ENCODE data around the gene SLC26A1.

Gene SLC26A1

DNA sequence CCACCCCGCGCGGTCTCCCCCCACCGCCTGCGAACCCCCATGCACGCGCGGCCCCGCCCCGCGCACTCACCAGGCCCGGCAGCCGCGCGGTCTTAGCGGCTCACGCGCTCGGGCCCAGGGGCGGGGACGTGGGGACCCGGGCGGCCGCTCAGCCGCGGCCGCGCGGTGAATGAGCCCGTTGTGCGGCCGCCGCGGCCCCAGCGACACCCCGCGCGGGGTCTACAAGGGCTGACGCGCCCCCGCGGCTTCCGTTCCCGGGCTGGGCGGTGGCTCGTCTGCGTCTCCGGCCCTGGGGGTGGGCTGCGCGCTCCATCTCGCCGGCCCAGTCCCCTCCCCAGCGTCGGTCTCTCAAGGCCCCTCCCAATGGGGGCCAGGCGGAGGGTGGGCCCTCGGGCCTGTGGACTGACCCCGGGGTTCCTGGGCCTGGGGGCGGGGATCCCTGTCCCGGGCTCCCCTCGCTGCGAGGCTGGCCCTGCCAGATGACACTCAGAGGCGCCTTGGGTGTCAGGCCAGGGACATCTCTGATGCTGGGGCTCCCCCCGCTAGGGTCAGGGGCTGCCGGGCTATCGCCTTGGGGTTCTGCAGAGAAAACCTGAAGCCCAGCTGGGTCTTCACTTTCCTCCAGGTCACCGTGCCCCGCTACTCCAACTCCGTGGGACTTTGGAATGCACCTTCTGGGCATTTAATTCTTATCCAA, 4.3 kb upstream of the SLC26A1 start:
- no peak for DNase-seq

DNA sequence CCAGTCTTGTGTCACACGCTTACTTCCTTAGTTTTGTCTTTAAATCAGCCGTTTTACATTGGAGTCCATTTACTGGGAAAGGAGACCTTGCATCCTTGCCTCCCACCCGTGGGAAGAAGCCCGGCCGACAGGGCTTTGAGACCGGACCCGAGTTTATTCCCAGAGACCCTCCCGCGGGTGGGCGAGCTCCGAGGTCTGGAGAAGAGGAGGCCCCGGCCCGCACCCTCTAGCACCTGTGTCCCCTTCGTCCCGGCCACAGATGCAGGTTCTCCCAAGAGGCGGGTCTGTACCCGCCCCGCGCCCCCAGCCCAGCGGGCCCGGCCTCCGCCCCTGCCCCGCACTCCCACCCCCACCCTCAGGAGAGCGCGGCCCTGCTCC, 3.8 kb upstream of the SLC26A1 start:
- no peak for DNase-seq

DNA sequence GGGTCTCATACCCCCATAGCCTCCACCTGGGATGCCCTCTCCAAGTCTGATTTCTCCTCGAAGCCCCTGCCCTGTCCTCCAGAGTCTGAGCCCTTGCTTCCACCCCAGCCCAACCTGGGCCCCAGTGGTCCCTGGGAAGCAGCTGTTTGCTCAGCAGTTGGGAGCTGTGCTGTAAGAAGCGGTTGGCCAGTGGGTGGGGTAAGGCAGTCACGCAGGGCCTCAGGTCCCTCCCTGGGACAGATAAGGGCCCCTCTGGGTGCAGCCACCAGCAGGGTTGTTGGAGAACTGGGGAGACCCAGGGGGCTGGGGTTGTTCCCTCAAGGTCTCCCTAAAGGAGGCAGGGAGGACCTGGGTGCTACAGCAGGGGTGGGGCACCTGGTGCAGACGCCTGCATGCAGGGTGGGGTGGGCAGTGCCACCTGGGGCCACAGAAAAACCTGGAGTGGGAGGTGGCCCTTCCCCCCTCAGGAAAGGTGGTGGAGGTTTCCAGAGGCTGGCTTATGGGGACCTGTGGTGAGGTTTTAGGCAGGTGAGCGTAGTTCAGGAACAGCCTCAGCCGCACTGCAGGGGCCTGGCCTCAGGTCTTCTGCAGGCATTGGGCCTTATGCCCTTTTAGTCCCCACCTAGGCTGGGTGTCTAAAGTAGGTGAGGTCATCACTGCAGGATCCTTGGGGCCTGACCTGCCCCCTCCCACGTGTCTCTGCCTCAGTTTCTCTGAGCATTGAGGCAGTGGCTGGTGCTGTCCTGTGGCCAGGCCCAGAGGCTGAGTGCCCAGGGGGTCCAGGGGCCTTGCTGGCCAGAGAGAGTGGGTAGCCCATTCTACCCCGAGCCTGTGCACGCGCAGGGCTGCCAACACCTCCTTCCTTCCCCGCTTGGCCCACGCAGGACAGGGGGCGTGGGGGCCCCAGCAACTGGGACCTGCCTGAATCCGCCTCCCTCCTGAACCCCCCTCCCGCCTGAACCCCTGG, 3.1 kb upstream of the SLC26A1 start:
- DNase-seq, result no peak

DNA sequence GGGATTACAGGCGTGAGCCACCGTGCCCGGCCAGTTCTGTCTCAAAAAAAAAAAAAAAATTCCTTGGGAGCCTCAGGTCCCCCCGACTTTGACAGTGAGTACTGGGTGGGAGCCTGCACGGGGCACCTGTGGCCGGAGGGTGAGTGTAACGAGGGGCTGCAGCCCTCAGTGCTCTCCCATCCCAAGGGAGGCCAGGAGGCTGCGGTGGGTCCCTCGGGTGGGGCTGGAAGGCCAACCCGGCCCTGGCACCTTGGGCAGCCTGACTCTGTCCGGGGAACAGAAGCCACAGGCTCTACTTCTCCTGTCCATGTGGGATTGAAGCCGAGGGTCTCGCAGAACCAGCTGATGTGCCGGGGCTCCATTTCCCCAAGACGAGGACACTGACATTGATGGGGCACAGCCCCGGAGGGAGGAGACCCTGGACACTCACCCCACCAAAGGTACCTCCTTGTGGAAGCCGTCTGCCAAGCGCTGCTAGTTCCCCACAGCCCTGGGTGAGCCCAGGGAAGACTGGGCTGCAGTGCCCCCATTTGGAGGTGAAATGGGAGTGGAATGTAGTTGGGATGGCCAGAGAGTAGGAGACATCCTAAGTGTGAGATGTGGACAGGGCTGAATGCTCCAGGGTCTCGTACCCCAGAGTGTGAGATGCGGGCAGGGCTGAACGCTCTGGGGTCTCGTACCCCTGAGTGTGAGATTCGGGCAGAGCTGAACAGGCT, 2.3 kb upstream of the SLC26A1 start:
- no peak for DNase-seq

DNA sequence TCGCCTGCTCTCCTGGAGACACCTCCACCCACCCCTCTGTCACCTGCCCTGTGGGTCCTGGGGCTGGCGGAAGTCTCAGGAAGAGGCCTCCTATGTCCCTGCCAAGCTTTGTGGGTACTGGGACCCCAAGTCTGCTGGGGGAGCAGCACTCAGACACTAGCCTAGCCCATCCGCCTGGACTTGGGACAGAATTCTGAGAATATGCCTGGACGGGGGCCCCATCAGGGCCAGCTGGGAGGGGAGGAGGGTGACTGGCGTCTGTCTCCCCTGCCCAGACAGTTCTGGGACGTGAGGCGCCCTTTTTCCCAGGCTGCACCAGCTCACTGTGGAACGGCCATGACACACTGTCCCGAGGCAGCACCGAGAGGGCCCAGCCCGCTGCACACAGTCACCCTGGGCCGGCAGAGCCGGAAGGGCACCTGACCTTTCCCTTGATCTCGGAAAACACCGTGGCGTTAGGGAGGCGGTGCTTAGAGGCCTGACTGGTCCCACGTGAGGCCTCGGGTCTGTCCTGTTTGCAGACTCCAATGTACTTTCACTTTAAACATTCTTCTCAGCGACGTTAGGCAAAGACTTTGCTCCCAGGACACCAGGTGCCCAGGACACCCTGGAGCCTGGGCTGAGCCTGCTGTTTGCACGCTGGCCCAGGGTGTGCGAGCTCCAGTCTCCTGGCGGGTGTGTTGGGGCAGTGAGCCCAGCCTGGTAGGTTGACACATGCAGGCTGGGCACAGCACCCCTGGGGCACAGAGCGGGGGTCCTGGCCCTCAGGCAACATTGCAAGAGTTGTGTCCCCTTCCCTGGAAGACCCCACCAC, 700 bp downstream of the SLC26A1 start:
- no peak for DNase-seq

DNA sequence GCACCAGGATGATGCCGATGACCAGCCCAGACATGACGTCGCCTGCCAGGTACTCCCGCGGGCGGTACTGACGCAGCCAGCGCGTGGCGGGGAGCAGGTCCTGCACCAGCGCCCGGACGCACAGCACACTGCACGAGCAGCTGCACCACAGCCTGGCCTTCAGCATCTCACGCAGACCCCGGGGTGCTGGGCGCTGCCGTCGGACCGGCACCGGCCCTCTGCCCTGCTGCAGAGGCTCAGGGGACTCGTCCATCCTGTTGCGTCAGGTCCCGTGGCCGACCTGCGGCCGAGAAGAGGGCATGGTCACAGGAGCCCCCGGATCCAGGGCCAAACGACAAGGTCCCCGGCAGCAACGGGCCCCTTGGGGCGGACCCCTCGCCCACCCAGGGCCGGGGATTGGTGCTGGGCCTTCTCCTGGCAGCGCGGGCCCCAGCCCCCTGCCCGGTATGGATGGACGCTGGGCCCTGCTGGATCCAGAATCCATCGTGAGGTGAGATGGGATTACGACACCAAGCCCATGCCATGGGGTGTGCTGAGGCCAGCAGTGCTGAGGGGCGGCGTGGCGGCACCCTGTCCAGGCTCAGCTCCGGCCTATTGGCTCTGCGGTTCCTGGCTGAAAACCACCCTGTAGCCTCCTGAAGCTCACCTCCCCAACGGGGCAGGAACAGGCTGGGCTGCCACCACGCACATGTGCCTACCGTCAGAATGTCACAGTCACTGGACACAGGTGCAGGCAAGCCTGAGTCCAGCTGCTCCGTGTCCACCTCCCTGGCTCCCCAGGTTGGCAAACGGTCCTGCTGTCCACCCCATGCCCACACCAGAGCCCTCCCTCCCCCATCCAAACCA, 1.5 kb downstream of the SLC26A1 start:
- DNase-seq, result no peak

DNA sequence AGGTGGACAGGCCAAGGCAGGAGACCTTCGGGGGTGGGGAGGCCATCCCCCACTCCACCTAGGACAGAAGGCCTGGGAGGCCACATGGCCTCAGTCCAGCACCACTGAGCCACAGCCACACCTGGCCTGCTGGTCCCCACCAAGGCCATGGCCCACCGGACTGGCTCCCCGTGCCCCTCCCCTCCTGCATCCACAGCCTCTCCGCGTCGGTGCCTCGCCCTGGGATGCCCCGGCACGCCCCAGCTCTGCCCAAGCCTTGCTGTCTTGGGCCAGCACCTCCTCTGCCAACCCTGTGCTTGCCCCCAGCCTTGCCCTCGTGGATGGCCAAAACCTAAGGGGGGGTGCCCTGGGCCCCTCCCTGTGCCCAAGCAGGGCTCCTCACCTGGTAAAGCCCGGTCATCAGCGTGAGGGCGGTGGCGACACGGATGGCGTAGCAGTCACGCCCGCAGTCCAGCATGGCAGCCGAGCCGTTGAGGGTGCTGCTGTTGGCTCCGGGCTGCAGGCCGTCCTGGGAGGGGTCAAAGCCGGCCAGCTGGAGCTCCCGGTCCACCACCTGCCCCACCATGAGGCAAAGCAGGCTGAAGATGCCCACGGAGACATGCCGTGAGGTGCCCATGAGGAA, 2.3 kb downstream of the SLC26A1 start:
- no peak for DNase-seq

DNA sequence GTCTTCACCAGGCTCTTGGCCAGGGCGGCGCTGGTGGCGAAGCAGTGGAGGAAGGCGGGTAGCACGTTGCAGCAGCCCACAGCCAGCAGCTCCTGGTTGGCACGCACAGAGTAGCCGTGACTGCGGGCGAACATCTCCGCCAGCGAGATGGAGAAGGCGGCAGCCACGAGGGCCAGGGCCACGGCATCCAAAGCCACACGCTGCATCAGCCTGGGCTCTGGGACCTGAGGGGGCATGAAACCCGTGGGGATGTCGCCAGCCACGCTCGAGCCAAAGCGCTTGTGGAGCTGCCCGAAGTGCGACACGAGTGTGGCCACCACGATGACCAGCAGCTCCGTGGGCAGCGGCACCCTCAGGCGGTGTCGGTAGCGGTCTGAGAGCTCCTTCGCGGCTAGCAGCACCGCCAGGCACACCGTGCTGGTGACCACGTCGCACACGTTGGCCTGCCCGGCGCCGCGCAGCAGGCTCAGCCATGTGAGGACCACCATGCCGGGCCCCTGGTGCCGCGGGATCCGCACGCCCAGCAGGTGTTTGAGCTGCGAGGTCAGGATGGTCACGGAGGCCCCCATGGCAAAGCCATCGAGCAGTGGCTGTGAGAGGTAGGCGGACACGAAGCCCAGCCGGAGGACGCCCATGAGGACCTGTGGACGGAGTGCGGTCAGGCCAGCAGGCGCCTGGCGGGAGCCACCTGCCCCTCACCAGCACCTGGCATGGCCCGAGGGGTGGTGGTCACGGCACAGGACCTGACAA, 3.3 kb downstream of the SLC26A1 start:
- DNase-seq, result no peak

DNA sequence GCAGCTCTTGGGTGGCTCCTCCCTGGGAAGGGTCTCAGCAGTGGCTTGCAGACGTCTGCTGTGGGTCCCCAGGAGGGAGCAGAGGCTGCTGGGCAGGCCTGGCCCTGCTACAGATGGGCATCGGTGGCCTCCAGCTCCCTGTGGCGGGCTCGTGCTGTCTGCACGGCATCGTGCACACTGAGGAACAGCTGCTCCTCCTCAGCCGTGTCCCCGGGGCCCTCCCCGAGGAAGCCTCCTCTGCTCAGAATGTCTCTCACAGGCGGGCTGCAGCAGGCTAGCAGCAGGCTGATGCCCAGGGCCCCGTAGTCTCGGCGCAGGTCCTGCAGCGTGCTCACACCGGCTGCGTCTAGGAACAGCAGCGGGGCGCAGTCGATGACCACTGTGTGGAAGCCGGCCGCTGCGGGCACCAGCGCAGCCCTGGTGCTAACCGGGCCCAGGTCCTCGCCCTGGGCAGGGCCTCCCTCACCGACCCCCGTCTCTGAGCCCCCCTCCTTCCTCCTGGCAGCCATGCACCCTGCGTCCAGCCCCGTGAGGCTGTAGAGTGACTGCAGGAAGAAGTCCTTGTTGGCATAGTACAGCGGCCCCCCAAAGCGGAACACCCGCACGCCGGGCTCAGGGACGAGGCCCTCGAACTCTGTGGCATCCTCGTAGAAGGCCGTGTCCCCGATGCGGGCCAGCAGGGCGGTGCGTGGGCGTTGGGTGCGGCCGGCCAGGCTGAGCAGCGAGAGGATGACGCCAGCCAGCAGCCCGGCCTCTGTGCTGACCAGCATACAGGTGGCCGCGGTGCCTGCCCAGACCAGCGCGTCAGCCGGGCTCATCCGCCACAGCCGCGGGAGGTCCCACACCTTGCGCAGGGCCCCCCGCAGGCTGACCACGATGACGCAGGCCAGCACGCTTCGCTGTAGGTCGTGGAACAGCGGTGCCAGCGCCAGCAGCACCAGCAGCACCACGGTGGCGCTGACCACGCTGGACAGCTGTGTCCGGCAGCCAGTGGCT, 4.2 kb downstream of the SLC26A1 start:
- no peak for DNase-seq

DNA sequence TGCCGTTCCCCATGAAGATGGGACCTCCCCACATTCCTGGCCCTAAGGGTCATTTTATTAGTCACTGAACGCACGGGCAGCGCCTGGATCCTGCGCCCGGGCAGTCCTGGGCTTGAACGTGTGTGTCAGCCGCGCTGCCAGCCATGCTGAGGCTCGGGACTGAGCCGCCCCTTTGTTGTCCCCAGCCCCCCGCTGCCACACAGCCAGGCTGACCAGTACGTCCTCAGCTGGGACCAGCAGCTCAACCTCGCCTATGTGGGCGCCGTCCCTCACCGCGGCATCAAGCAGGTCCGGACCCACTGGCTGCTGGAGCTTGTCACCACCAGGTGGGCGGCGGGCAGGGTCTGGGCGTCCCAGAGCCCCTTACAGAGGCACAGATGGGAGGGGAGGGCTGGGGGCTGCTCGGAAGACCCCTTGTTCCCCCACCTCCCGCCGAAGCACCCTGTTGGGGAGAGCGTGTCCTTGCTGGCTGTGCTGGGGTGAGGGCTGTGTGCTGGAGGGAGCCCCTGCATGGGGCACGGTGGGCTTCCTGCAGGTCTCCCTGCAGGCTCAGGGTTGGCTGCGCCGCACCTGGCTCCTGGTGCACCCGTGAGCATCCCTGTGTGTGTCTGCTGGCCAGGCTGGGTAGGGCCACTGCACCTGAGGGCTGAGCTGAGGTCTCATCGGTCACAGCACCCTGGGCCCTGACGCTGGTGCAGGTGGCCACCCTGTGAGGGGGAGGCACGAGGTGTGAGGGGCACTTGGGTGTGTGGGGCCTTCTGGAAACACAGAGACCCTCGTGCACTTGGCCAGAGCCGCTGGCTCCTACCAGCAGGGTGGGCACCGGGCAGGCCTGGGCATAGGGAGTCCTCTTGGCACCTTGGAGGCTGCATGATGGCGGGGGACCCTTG, 5.3 kb downstream of the SLC26A1 start:
- DNase-seq, result no peak

DNA sequence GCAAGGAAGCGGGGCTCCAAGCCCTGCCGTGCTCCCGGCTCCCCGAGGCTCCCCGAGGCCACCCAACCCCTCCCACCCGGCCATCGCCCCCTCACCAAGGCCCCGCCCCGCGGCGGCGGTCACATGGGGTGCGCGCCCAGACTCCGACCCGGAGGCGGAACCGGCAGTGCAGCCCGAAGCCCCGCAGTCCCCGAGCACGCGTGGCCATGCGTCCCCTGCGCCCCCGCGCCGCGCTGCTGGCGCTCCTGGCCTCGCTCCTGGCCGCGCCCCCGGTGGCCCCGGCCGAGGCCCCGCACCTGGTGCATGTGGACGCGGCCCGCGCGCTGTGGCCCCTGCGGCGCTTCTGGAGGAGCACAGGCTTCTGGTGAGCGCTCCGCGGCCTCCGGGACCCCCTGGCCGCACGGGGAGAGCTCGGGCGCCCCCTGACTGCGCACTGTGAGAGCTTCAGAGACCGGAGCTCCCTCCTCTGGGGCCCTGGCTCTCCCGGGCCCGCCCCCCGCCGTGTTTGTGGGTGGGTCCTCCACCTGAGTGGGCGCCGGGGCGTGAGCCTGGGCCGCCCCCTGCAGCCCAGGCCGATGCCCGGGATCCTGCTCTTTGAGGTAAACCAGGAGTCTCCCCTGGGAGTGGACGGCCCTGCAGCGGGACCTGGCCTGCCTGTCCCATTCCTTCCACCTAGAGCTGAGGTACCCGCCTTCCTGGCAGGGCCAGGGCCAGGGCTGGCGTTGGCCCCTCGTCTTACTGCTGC, 6.2 kb downstream of the SLC26A1 start, which contains the start of gene IDUA:
Gene IDUA, plus strand, starts transcription at position 166 of the 745 bp plus-strand sequence. Its CDS starts 41 bp downstream, at position 207.
- DNase-seq, result peak; percentile 89

DNA sequence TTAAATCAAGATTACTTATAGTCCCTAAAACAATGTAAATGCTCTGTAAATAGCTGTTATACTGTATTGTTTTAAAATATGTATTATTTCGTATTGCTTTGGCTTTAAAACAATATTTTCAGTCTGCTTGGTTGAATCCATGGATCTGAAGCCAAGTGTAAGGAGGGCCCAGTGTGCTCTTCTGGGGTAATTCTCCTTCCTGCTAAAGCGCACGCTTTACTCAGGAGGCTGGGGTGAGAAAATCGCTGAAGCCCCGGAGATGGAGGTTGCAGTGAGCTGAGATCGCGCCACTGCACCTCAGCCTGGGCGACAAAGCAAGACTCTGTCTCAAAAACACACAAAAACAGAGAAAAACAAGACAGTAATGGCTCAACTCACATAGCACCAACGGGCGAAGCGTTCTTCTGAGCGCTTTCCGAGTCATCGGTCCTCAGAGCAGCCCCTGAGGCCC, 6.8 kb downstream of the SLC26A1 start:
- no peak for DNase-seq

DNA sequence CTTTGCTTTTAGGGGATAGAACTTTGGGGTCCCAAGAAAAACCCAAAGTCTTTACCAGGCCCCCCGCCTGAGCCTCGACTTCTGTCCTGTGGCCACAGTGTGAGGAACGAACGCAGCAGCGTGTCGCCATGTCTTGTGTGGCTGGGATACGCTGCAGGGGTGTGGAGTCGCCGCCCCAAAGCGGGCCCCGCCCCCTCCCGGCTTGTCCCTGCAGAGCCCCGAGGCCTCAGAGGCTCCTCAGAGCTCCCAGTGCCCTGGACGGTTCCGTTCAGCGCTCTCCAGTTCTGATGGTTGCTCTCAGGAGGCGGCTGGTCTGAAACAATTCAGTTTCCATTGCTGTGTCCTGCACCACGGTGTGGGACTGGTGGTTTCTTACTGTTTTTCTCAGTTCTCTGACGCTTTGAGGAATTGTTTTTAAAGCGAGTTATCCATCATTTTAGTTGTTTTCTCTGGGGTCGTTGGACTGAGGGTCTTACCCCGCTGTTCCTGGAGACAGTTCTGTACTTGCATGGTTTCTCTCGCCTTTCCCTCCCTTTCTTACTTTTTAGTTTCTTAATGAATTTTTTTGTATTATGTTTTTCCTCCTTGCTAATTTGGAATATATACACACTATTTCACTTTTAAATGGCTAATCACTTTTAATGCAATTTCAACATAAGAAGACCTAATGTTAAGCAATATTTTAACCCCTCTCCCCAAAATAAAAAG, 7.9 kb downstream of the SLC26A1 start:
- peak; percentile 86 for DNase-seq

DNA sequence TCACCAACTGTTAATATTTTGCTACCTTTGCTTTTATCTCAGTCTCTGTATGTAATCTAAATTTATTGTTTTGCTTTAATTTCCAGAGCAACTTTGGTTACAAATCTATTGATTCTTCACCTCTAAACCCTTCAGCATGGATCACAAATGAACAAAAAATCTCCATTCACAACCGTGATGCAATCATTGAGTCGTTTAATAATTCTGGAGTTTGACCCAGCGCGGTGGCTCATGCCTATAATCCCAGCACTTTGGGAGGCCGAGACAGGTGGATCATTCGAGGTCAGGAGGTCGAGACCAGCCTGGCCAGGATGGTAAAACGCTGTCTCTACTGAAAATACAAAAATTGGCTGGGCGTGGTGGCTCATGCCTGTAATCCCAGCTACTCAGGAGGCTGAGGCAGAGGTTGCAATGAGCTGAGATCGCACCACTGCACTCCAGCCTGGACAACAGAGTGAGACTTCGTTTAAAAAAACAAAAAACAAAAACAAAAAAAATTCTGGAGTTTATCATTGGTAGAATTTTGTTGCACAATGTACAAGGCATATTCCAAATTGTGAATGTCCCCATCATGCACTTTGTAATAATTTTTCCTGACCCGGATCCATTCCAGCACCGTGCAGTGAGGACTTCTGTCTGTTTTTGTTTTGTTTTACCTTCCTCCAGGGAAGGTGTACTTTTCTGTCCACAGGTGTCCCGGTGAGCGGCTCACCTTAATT, 8.7 kb downstream of the SLC26A1 start:
- no peak for DNase-seq

DNA sequence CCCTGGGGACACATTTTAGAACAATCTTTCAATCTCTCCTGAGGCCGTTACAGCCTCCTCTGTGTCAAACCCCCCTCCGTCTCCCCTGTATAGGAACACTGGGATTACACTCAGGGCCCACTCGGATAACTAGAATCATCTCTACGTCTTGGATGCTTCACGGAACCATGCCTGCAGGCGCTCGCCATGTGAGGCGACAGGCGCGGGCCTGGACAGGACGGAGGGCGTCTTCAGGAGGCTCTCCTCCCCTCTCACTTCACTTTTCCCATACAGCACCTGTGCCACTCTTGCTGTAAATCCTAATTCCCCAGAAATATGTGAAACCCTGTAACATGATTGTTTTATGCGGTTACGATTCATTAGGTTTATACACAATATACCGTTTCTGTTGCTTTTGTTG, 10.4 kb downstream of the SLC26A1 start:
- no peak for DNase-seq

DNA sequence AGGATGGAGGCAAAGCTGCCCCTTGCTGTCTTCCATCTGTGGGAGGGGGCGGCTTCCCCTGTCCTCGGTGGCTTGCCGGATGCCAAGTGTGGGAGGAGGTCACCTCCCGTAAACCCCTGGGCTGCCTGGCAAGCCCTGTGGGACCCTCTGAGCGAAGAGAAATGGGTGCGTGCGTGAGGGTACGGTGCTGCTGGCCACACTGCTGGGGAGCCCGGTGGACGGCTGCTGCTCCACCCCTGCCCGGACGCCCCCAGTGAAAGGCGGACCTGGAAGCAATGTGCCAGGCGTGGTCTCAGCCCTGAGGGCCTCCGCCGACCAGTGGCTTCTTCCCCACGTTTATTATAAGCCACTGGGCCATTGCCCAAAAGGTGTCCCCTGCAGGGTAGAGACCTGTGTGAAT, 10.9 kb downstream of the SLC26A1 start:
- DNase-seq, result no peak
